MM.1S (cell line): Measurements from ENCODE around the gene CLMN.

Source experiments
- EZH2 ChIP-seq: fragments of 300-600 bp; sonication (generic); optimal IDR thresholded peaks from 2 replicates; pipeline ENCODE3; 2017; ENCODE audit warnings: low read depth, mild to moderate bottlenecking, antibody characterized with exemption, low read length, mixed read lengths
- TF ChIP-seq, protein P1 (sequence below): fragments of 300-600 bp; sonication (generic); IDR thresholded peaks from 2 replicates; pipeline ENCODE4 v1.5.1; 2016; ENCODE audit warnings: antibody characterized with exemption, low read length, mixed read lengths

GRCh38 chr14:95321693-95322455 is 2.2 kb upstream of the CLMN start:
- TF ChIP-seq, protein P1, sequence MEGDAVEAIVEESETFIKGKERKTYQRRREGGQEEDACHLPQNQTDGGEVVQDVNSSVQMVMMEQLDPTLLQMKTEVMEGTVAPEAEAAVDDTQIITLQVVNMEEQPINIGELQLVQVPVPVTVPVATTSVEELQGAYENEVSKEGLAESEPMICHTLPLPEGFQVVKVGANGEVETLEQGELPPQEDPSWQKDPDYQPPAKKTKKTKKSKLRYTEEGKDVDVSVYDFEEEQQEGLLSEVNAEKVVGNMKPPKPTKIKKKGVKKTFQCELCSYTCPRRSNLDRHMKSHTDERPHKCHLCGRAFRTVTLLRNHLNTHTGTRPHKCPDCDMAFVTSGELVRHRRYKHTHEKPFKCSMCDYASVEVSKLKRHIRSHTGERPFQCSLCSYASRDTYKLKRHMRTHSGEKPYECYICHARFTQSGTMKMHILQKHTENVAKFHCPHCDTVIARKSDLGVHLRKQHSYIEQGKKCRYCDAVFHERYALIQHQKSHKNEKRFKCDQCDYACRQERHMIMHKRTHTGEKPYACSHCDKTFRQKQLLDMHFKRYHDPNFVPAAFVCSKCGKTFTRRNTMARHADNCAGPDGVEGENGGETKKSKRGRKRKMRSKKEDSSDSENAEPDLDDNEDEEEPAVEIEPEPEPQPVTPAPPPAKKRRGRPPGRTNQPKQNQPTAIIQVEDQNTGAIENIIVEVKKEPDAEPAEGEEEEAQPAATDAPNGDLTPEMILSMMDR = no peak
- no peak for TF ChIP-seq EZH2
